RKO (cell line): Measurements from ENCODE around the gene RMI2.
"Not testable (repeated sequence)": the region's sequence is repeated elsewhere in the genome, so short reads cannot be mapped to it uniquely, and the experiment has no call there.

ENCODE experiments used
- DNase-seq: peaks from one replicate; pipeline ENCODE4 v3.0.0-alpha.2; 2016; ENCODE audit warnings: low spot score

Gene RMI2

GRCh38 chr16:11345040-11345862 lies at the start of gene RMI2:
TSS of gene RMI2 (plus strand) at chr16:11345459. CDS start at chr16:11345472, 13 bp downstream.
- DNase-seq = peak; percentile 97

- DNase-seq = no peak
Observed at GRCh38 chr16:11295672-11296071, 49.6 kb upstream of the RMI2 start.

- no peak for DNase-seq
Observed at GRCh38 chr16:11296351-11296705, 48.9 kb upstream of the RMI2 start.

DNA sequence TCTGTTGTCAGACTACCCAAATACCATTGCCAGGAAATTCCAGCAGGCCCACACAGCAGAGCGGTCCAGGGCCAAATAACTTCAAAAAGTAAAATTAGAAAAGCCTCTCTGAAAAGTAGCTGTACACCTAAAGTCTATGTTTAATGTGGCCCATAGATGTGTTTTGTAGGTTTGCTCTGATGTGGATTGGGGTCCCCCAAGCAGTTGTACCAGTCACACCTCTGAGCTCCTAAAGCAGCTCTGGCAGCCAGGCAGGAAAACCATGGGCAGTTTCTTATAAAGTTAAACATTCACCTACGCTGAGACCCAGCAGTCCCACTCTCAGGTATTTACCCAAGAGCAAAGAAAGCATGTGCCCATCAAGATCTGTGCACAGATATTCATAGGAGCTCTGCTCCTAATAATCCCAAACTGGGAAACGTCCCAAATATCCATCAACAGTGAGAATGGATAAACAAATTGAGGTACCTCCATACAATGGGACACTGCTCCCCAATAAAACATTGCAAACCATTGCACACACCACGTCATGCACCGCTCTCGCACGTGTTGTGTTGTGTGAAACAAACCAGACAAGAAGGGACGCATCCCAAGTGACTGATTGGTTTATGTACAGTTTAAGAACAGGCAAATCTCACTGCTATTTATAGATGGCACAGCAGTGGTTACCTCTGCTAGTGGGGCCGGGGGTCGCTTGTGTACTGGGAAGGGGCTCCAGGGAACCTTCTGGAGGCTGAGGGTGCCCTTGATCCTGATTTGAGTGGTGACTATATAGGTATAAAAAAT lies 48.4 kb upstream of the RMI2 start:
- no peak for DNase-seq

DNA sequence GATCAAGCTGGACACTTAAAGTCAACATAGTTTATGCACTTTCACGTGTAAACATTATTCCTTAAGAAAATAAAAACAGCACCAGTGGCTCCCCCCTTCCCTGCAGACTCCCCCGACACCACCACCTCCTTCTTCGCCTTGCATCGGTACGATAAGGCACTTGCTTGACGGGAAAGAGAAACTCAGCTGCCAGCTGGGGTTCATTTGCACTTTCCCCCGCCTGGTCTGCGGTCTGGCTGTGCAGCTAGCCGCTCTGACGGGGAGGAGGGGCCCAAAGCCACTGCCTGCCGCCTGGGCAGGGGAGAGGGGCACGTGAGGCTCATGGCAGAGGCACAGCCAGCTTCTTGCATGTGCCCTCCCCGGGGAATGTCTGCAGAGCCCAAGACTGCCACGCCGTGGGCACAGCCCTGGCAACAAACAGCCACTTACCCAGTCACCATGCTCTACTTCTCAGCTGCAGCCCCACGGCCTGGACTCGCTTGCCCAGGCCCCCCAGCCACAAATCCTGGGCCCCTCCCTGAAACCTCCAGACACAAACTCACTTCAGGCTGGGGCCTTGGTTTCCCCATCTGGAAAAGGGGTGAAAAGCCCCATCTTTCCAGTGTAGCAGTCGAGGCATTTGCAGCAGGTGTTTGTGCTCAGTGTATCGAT lies 47.6 kb upstream of the RMI2 start:
- no peak for DNase-seq

DNA sequence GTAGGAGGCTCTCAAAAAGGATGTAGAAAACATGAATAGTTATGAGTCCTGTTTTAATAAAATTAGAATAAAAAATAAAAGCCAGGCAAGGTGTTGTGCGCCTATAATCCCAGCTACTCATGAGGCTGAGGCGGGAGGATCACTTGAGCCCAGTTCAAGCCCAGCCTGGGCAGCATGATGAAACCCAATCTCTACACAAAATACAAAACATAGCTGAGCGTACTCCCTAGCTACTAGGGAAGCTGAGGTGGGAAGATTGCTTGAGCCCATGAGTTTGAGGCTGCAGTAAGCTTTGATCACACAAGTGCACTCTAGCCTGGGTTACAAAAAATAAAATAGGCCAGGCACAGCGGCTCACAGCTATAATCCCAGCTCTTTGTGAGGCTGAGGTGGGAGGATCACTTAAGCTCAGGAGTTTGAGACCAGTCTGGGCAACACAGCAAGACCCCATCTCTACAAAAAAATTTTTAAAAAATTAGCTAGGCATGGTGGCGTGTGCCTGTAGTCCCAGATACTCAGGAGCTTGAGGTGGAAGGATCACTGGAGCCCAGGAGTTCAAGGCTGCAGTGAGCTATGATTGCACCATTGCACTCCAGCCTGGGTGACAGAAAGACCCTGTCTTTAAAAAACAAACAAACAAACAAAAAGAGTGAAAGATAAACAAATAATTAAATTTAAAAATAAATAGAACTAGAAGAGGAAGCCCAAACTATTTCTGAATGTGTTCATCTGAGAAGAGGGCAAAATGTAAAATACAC lies 46.9 kb upstream of the RMI2 start:
- DNase-seq = no peak

GRCh38 chr16:11298950-11299547 lies 46.2 kb upstream of the RMI2 start:
- DNase-seq = not testable (repeated sequence)

- no peak for DNase-seq
Observed at GRCh38 chr16:11299865-11300559, 45.2 kb upstream of the RMI2 start.

DNA sequence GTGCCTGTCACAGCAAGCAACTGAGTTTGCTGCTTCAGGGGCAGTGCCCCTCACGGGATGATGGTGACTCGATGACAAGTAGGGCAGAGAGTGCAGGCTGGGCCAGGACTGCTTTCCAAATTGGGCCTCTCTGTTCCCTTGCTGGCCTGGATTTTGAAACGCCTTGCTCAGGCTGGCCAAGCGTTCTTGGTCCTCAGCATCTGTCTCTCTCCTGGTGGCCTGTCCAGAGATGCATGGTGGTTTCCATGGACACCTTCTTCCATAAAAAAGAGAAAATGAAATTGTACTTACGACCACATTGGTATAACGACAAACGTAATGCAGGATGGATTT lies 44.7 kb upstream of the RMI2 start:
- DNase-seq = no peak

DNA sequence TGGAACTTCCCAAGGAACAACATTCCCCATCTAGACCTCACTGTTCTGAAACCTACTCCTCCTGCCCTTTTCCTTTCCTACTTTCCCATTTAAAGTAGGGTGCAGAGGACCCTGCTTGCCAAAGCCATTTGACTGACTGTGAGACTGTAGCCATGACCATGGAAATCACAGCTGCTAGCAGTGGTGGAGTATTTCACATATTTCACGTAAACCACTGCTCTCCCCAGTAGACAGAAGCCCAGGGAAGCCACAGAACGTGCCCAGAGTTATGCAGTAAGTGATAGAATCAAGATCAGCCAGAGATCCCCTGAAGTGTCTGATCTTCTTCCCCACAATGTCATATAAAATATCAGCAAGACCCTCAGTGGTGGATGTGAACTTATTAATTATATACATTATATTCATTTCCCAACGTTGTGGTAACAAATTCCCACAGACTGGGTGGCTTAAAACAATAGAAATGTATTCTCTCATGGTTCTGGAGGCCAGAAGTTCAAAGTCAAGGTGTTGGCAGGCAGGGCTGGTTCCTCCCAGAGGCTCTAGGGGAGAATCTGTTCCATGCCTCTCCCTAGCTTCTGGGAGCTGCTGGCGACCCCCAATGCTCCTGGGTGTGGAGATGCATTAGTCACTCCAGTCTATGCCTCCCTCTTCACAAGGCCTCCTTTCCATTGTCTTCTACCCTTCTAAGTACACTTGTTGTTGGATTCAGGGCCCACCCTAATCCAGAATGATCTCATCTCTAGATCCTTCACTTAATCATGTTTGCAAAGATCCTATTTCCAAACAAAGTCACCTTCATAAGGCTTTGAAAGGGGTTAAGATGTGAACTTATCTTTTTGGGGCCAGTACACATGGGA lies 43.4 kb upstream of the RMI2 start:
- no peak for DNase-seq

DNA sequence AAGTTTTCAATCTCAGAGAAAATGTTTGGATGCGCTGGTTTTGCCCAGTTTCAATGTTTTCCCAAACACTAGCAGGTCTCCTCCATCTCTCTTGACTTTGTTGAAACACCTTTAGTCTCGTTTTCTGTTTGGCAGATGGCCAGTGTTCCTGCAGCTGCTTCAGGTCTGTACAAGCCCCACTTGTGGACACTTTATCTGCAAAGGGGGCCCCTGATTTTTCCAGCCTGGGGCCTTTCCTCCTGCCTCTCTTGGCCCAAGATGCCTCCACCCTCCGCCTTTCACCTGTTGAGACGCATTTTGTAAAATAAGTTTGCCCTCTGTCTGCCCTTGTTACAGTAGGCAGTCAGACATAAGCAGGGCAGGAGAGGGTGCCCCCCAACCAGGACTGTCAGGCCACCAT lies 42.3 kb upstream of the RMI2 start:
- no peak for DNase-seq

DNA sequence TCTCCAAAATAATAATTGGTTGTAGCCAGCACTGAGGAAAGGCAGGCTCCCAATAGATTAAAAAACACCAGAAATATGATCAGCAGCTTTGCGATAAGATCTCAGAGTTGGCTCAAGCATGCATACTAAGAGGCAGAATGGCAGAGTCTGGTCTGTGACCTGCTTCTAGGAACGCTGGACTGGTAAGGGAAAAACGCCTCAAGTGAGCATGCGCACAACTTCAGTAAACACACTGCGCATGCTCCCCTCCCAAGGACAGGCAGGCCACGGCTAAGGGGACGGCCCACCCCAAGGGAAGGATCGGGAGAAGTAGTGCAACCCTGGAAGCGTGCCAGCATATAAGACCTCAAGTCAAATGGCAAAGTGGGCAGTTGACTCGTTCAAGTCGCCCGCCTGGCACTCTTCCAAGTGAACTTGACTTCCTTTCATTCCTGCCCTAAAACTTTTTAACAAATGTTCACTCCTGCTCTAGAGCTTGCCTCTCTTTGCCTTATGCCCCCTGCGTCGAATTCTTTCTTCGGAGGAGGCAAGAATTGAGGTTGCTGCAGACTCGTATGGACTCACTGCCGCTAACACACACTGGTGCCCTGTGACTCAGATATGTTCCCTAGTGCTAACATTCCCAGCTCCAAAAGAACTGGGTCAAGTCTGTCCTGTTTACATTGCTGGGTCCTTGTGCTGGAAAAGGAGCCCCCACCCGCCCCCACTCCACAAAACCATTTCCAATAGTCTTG lies 41.7 kb upstream of the RMI2 start:
- DNase-seq = no peak

DNA sequence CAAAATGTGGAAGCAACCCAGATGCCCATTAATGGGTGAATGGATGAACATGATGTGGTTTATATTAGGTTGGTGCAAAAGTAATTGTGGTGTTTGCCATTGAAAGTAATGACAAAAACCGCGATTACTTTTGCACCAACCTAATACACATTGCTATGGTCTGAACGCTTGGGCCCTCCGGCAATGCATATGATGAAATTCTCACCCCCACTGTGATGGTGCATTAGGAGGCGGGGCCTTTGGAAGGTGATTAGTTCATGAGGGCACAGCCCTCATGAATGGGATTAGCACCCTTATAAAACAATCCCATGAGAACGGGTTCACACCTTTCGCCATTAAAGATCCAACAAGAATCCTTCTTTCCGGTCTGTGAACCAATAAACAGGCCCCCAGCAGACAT lies 38.9 kb upstream of the RMI2 start:
- no peak for DNase-seq

DNA sequence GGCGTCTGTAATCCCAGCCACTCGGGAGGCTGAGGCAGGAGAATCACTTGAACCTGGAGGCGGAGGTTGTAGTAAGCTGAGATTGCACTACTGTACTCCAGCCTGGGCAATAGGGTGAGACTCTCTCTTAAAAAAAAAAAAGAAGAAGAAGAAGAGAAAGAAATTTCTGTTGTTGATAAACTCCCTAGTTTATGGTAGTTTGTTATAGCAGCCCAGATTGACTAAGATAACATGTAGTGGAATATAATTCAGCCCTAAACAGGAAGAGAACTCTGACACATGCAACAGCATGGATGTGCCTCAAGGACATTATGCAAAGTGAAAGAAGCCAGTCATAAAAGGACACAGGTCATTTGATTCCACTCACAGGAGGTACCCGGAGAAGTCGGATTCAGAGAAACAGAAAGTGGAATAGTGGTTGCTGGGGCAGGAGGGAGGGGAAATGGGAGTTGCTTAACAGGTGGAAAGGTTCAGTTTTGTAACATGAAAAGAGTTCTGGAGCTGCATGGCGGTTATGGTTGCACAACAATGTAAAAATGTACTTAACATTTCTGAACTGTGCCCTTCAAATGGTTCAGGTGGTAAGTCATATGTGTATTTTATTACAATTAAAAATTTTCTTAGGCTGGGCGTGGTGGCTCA lies 38.1 kb upstream of the RMI2 start:
- no peak for DNase-seq

- DNase-seq = no peak
Observed at GRCh38 chr16:11307639-11308492, 37.4 kb upstream of the RMI2 start.

- no peak for DNase-seq
Observed at GRCh38 chr16:11308493-11309283, 36.6 kb upstream of the RMI2 start.

DNA sequence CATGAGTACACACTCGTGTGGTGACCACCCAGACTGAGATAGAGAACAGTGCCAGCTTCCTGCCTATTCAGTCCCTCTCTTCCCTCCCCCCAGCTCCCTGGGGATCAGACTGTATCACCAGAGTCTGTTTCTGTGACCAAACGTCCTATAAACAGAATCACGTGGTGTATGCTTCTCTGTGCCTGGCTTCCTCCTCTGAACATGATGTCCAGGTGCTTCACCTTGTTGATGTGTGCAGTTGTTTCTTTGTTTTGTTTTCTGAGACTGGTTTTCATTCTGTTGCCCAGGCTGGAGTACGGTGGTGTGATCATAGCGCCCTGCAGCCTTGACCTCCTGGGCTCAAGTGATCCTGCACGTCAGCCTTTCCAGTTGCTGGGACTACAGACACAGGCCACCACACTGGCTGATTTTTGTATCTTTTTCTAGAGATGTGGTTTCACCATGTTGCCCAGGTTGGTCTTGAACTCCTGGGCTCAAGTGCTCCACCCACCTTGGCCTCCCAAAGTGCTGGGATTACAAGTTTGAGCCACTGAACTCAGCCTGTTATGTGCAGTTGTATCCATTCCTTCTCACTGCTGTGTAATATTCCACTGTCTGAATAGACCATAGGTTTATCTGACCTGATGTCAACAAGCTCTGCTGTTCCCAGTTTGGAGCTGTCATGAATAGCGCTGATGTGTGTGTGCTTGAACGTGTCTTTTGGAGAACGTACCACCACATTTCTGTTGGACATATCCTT lies 35.2 kb upstream of the RMI2 start:
- DNase-seq = no peak
